ENCODE data around the gene NT5DC3. TPM values are rescaled to one million over a fixed set of nuclear protein-coding genes. Genes with fewer than 3 reads are reported as not detected.

Gene NT5DC3
- total and polyA plus RNA-seq, 4 donors, result 1.3 to 9.0 (median 4.4) TPM

DNA sequence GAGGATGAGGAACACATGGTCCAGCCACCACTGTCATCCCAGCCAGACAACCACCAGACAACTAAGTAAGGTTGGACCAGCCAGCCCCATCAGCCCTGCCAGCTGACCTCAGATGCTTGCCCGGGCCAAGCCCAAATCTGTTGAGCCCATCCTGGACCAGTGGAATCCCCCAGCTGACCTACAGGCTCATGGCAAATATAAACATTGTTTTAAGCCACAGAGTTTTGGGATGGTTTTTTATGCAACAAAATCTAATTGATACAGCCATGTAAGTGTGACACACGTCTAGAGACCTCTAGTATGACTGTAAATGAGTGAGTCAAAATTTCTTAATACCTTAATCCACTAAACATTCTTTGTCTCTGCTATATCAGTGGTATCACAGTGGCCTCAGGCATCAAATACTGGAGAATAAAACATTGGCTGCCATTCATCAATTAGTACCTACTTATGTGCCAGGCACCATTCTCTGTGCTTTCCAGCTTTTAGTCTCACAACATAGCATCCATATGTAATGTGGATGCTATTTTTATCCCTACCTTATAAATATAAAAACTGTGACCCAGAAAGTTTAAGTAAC lies 24.2 kb upstream of the NT5DC3 start:
- Histone ChIP-seq H3K4me1 (ENCODE audit: control insufficient read depth in 4 of 4, insufficient read depth in 4 of 4, low read length in 3 of 4) (peaks cover 0 to 5% (median 4%) of the 10 kb centered on the region in 4 donors), H3K27ac (ENCODE audit: low read depth in 1 of 2, low read length in 2 of 2) (no peak overlapping the region), H3K27me3 (ENCODE audit: control insufficient read depth in 4 of 4, insufficient read depth in 4 of 4, low read length in 3 of 4) (no peaks in the 10 kb centered on the region), H3K9ac (ENCODE audit: low read depth in 1 of 2, low read length in 2 of 2) (no peak overlapping the region), H3K9me3 (ENCODE audit: control insufficient read depth in 4 of 4, low read length in 3 of 4) (no peaks in the 10 kb centered on the region), H3K4me3 (ENCODE audit: low read depth in 1 of 3, low read length in 3 of 3) (no peak overlapping the region), H3K36me3 (ENCODE audit: control insufficient read depth in 4 of 4, insufficient read depth in 3 of 4, low read depth in 1 of 4, low read length in 3 of 4) (no peaks in the 10 kb centered on the region)
- WGBS, result 95% methylated on average over 2 of the region's 2 CpGs
- TF ChIP-seq FOXA1 (IDR thresholded peaks at IDR 0.05) (no peak), REST (IDR thresholded peaks at IDR 0.05) (no peak), FOXA2 (IDR thresholded peaks at IDR 0.05) (no peak), SP1 (IDR thresholded peaks at IDR 0.05) (no peak), RAD21 (IDR thresholded peaks at IDR 0.05) (no peak), YY1 (IDR thresholded peaks at IDR 0.05) (no peak), EGR1 (IDR thresholded peaks at IDR 0.05; ENCODE audit: low read depth in 2 of 2) (no peak), HNF4G (IDR thresholded peaks at IDR 0.05) (no peak), RXRA (IDR thresholded peaks at IDR 0.05) (no peak), TAF1 (conservative IDR thresholded peaks at IDR 0.05) (no peak), NR2F2 (IDR thresholded peaks at IDR 0.05) (no peak), JUND (IDR thresholded peaks at IDR 0.05) (no peak), HNF4A (conservative IDR thresholded peaks at IDR 0.05) (no peak), GABPA (IDR thresholded peaks at IDR 0.05 in 1 of 2, conservative IDR thresholded peaks at IDR 0.05 in 1 of 2) (no peak)
- TF ChIP-seq, protein P1, sequence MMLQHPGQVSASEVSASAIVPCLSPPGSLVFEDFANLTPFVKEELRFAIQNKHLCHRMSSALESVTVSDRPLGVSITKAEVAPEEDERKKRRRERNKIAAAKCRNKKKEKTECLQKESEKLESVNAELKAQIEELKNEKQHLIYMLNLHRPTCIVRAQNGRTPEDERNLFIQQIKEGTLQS (IDR thresholded peaks at IDR 0.05), result no peak
- TF ChIP-seq, protein P2, sequence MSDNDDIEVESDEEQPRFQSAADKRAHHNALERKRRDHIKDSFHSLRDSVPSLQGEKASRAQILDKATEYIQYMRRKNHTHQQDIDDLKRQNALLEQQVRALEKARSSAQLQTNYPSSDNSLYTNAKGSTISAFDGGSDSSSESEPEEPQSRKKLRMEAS (IDR thresholded peaks at IDR 0.05), result no peak
- TF ChIP-seq, protein P3, sequence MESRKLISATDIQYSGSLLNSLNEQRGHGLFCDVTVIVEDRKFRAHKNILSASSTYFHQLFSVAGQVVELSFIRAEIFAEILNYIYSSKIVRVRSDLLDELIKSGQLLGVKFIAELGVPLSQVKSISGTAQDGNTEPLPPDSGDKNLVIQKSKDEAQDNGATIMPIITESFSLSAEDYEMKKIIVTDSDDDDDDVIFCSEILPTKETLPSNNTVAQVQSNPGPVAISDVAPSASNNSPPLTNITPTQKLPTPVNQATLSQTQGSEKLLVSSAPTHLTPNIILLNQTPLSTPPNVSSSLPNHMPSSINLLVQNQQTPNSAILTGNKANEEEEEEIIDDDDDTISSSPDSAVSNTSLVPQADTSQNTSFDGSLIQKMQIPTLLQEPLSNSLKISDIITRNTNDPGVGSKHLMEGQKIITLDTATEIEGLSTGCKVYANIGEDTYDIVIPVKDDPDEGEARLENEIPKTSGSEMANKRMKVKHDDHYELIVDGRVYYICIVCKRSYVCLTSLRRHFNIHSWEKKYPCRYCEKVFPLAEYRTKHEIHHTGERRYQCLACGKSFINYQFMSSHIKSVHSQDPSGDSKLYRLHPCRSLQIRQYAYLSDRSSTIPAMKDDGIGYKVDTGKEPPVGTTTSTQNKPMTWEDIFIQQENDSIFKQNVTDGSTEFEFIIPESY (IDR thresholded peaks at IDR 0.05), result no peak
- TF ChIP-seq, protein P4, sequence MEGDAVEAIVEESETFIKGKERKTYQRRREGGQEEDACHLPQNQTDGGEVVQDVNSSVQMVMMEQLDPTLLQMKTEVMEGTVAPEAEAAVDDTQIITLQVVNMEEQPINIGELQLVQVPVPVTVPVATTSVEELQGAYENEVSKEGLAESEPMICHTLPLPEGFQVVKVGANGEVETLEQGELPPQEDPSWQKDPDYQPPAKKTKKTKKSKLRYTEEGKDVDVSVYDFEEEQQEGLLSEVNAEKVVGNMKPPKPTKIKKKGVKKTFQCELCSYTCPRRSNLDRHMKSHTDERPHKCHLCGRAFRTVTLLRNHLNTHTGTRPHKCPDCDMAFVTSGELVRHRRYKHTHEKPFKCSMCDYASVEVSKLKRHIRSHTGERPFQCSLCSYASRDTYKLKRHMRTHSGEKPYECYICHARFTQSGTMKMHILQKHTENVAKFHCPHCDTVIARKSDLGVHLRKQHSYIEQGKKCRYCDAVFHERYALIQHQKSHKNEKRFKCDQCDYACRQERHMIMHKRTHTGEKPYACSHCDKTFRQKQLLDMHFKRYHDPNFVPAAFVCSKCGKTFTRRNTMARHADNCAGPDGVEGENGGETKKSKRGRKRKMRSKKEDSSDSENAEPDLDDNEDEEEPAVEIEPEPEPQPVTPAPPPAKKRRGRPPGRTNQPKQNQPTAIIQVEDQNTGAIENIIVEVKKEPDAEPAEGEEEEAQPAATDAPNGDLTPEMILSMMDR (IDR thresholded peaks at IDR 0.05; ENCODE audit: low read depth, low read length, missing input control), result no peak
- no peak for DNase-seq (ENCODE audit: low spot score)
